Fibroblast of villous mesenchyme (primary cell): ENCODE results near the gene PRAMEF10. TPM values are rescaled to one million over a fixed set of nuclear protein-coding genes. Genes with fewer than 3 reads are reported as not detected.

ENCODE experiments used
- small RNA-seq: library from RNA; depleted of rRNA; stranded (forward); fragments of <200 nt; gene quantifications from one replicate; pipeline ENCODE3, GENCODE V24; 2012
- total RNA-seq: library from RNA; depleted of rRNA; stranded (reverse); fragments of >200 nt; gene quantifications from 2 replicates; pipeline ENCODE4 v1.2.3, GENCODE V29; 2012

Gene PRAMEF10
- total RNA-seq, 1 donor = not detected

Small RNA genes within 50 kb of the gene (small RNA-seq; reads per million reads assigned to genes)
- gene RNU6-1072P = not detected

Other genes starting within 250 kb of the PRAMEF10 start
- not detected in 2 replicates for gene AADACL3, start 182.2 kb downstream of the PRAMEF10 start, total RNA-seq
- gene CFAP107, start 152.1 kb downstream of the PRAMEF10 start, total RNA-seq = not detected in 2 replicates
- gene PRAMEF12, start 124.5 kb downstream of the PRAMEF10 start, total RNA-seq = under 0.01 TPM in 1 of 2 replicates, not detected in the other
- gene PRAMEF1, start 106.9 kb downstream of the PRAMEF10 start, total RNA-seq = not detected in 2 replicates
- not detected in 2 replicates for gene PRAMEF11, start 66.9 kb downstream of the PRAMEF10 start, total RNA-seq
- gene HNRNPCL1, start 49.5 kb downstream of the PRAMEF10 start, total RNA-seq = not detected in 2 replicates
- not detected in 2 replicates for gene PRAMEF2, start 41.2 kb downstream of the PRAMEF10 start, total RNA-seq
- not detected in 2 replicates for gene PRAMEF4, start 12.1 kb downstream of the PRAMEF10 start, total RNA-seq
- not detected in 2 replicates for gene PRAMEF7, start 18.3 kb upstream of the PRAMEF10 start, total RNA-seq
- not detected in 2 replicates for gene PRAMEF6, start 49.3 kb upstream of the PRAMEF10 start, total RNA-seq
- gene PRAMEF27, start 158.3 kb upstream of the PRAMEF10 start, total RNA-seq = not detected in 2 replicates
- gene HNRNPCL3, start 162.5 kb upstream of the PRAMEF10 start, total RNA-seq = not detected in 2 replicates
- not detected in 2 replicates for gene PRAMEF25, start 172.5 kb upstream of the PRAMEF10 start, total RNA-seq
- gene HNRNPCL2, start 218.6 kb upstream of the PRAMEF10 start, total RNA-seq = not detected in 2 replicates